H9 (cell line): ENCODE measurements around the gene NFAM1. TPM values are rescaled to one million over a fixed set of nuclear protein-coding genes. Genes with fewer than 3 reads are reported as not detected.
A peak's percentile ranks its signal among the peaks of the same experiment; 100 is the strongest.

ENCODE experiments used
- DNase-seq: peaks from one replicate; pipeline ENCODE4 v3.0.0-alpha.2; 2017
- H2AFZ ChIP-seq: one replicate; pipeline ENCODE4 v1.6.1; 2013; ENCODE audit warnings: mild to moderate bottlenecking, low read length, control low read depth, moderate library complexity
- H2AK5ac ChIP-seq: 2 replicates; pipeline ENCODE4 v1.6.1; 2013; ENCODE audit warnings: low read length, control low read depth, mixed read lengths; ENCODE audit not compliant: insufficient read length
- H2BK120ac ChIP-seq: one replicate; pipeline ENCODE4 v1.6.1; 2013; ENCODE audit warnings: low read depth, mild to moderate bottlenecking, low read length, control low read depth, inconsistent platforms; ENCODE audit not compliant: poor library complexity, severe bottlenecking
- H2BK12ac ChIP-seq: 2 replicates; pipeline ENCODE4 v1.6.1; 2013; ENCODE audit warnings: low read length, control low read depth, mixed read lengths, low read depth; ENCODE audit not compliant: insufficient read length
- H2BK15ac ChIP-seq: 2 replicates; pipeline ENCODE4 v1.6.1; 2013; ENCODE audit warnings: low read depth, low read length, control low read depth
- H2BK20ac ChIP-seq: one replicate; pipeline ENCODE4 v1.6.1; 2013; ENCODE audit warnings: low read depth, mild to moderate bottlenecking, low read length, control low read depth, inconsistent platforms; ENCODE audit not compliant: poor library complexity, severe bottlenecking
- H2BK5ac ChIP-seq: 2 replicates; pipeline ENCODE4 v1.6.1; 2013; ENCODE audit warnings: low read length, control low read depth, mixed read lengths; ENCODE audit not compliant: insufficient read length
- H3K14ac ChIP-seq: 2 replicates; pipeline ENCODE4 v1.6.1; 2013; ENCODE audit warnings: low read length, control low read depth; ENCODE audit not compliant: insufficient read depth
- H3K18ac ChIP-seq: 2 replicates; pipeline ENCODE4 v1.6.1; 2013; ENCODE audit warnings: low read depth, mild to moderate bottlenecking, mixed read lengths, low read length, control low read depth; ENCODE audit not compliant: insufficient read length
- H3K23ac ChIP-seq: 2 replicates; pipeline ENCODE4 v1.6.1; 2013; ENCODE audit warnings: low read length, control low read depth, mixed read lengths, low read depth; ENCODE audit not compliant: insufficient read length
- H3K23me2 ChIP-seq: 2 replicates; pipeline ENCODE4 v1.6.1; 2013; ENCODE audit warnings: low read depth, mild to moderate bottlenecking, mixed read lengths, low read length, control low read depth; ENCODE audit not compliant: insufficient read length, poor library complexity, severe bottlenecking
- H3K27ac ChIP-seq: 2 replicates; pipeline ENCODE4 v1.5.1; 2013; ENCODE audit warnings: low read length, control low read depth, mixed read lengths, low read depth; ENCODE audit not compliant: insufficient read length
- H3K27me3 ChIP-seq: 2 replicates; pipeline ENCODE4 v1.6.1; 2013; ENCODE audit warnings: low read length, control low read depth, inconsistent platforms; ENCODE audit not compliant: insufficient read depth
- H3K4ac ChIP-seq: 2 replicates; pipeline ENCODE4 v1.6.1; 2013; ENCODE audit warnings: low read depth, mild to moderate bottlenecking, control low read depth, inconsistent platforms, low read length, moderate library complexity
- H3K4me1 ChIP-seq: 2 replicates; pipeline ENCODE4 v1.6.1; 2013; ENCODE audit warnings: low read length, control low read depth, inconsistent platforms; ENCODE audit not compliant: insufficient read depth
- H3K4me2 ChIP-seq: 2 replicates; pipeline ENCODE4 v1.6.1; 2013; ENCODE audit warnings: low read length, control low read depth, mixed read lengths; ENCODE audit not compliant: insufficient read length, insufficient read depth
- H3K56ac ChIP-seq: 2 replicates; pipeline ENCODE4 v1.6.1; 2013; ENCODE audit warnings: low read depth, mild to moderate bottlenecking, mixed read lengths, low read length, control low read depth; ENCODE audit not compliant: insufficient read length
- H3K79me1 ChIP-seq: 2 replicates; pipeline ENCODE4 v1.6.1; 2013; ENCODE audit warnings: low read depth, mild to moderate bottlenecking, moderate library complexity, low read length, control low read depth, inconsistent platforms; ENCODE audit not compliant: insufficient read depth, poor library complexity, severe bottlenecking
- H3K79me2 ChIP-seq: 2 replicates; pipeline ENCODE4 v1.6.1; 2013; ENCODE audit warnings: low read length, control low read depth, inconsistent platforms; ENCODE audit not compliant: insufficient read depth
- H3K9ac ChIP-seq: 2 replicates; pipeline ENCODE4 v1.6.1; 2013; ENCODE audit warnings: low read length, control low read depth, mixed read lengths; ENCODE audit not compliant: insufficient read length; ENCODE audit errors: extremely low read depth
- H3K9me3 ChIP-seq: one replicate; pipeline ENCODE4 v1.6.1; 2013; ENCODE audit warnings: low read depth, low read length, inconsistent platforms; ENCODE audit not compliant: control insufficient read depth
- H3T11ph ChIP-seq: one replicate; pipeline ENCODE4 v1.6.1; 2013; ENCODE audit warnings: mild to moderate bottlenecking, low read length, control low read depth, inconsistent platforms
- H4K20me1 ChIP-seq: one replicate; pipeline ENCODE4 v1.6.1; 2013; ENCODE audit not compliant: control insufficient read depth, insufficient read length, insufficient read depth
- H4K5ac ChIP-seq: 2 replicates; pipeline ENCODE4 v1.6.1; 2013; ENCODE audit warnings: low read depth, mild to moderate bottlenecking, mixed read lengths, low read length, control low read depth; ENCODE audit not compliant: insufficient read length
- H4K8ac ChIP-seq: replicated peaks from 2 replicates; pipeline ENCODE4 v1.6.1; 2013; ENCODE audit warnings: low read length, control low read depth, mixed read lengths, low read depth; ENCODE audit not compliant: insufficient read length
- H4K91ac ChIP-seq: 2 replicates; pipeline ENCODE4 v1.6.1; 2013; ENCODE audit warnings: low read depth, mild to moderate bottlenecking, moderate library complexity, mixed read lengths, low read length, control low read depth; ENCODE audit not compliant: insufficient read length
- H3K27ac Mint-ChIP-seq, 3 experiments: 2 replicates in 2 of 3; 3 replicates in 1 of 3; pipeline ENCODE4 v1.8.0; 2020 to 2021; ENCODE audit warnings: mixed read lengths in 3 of 3, mild to moderate bottlenecking in 1 of 3, moderate library complexity in 1 of 3
- H3K27me3 Mint-ChIP-seq: 2 replicates; pipeline ENCODE4 v1.8.0; 2021; ENCODE audit warnings: low read depth, mild to moderate bottlenecking, moderate library complexity, mixed read lengths
- H3K36me3 Mint-ChIP-seq, 3 experiments: 2 replicates in 2 of 3; 3 replicates in 1 of 3; pipeline ENCODE4 v1.8.0; 2020 to 2021; ENCODE audit warnings: low read depth in 3 of 3, mixed read lengths in 3 of 3; ENCODE audit not compliant: insufficient read depth in 1 of 3
- H3K4me1 Mint-ChIP-seq, 2 experiments: 2 replicates each; pipeline ENCODE4 v1.8.0; 2020; ENCODE audit warnings: mixed read lengths in 2 of 2
- H3K4me3 Mint-ChIP-seq, 2 experiments: 2 replicates in 1 of 2; 3 replicates in 1 of 2; pipeline ENCODE4 v1.8.0; 2020 to 2021; ENCODE audit warnings: mild to moderate bottlenecking in 2 of 2, mixed read lengths in 2 of 2, moderate library complexity in 1 of 2
- H3K9me3 Mint-ChIP-seq, 2 experiments: 2 replicates in 1 of 2; 3 replicates in 1 of 2; pipeline ENCODE4 v1.8.0; 2020; ENCODE audit warnings: mild to moderate bottlenecking in 2 of 2, mixed read lengths in 2 of 2, moderate library complexity in 1 of 2
- CTCF ChIP-seq: fragments of 200-600 bp; sonication (generic); conservative IDR thresholded peaks from 3 replicates; pipeline ENCODE4 v1.8.0; 2021; ENCODE audit warnings: antibody characterized with exemption, mild to moderate bottlenecking
- WGBS: extraction: QIAGEN DNeasy Blood & Tissue Kit; methylation state at CpG from one replicate; pipeline ENCODE4 v1.1.7; 2013; ENCODE audit warnings: missing lambda C conversion rate, low lambda C conversion rate, mixed read lengths; ENCODE audit not compliant: insufficient read length; ENCODE audit errors: extremely low coverage; 5-methylcytosine and 5-hydroxymethylcytosine counted together
- total RNA-seq: library from RNA; stranded (reverse); gene quantifications from 2 replicates; pipeline ENCODE4 v1.2.1, GENCODE V29; 2021

NFAM1 gene
- total RNA-seq, 1 experiment from 2014 or later: 0.68 TPM

DNA sequence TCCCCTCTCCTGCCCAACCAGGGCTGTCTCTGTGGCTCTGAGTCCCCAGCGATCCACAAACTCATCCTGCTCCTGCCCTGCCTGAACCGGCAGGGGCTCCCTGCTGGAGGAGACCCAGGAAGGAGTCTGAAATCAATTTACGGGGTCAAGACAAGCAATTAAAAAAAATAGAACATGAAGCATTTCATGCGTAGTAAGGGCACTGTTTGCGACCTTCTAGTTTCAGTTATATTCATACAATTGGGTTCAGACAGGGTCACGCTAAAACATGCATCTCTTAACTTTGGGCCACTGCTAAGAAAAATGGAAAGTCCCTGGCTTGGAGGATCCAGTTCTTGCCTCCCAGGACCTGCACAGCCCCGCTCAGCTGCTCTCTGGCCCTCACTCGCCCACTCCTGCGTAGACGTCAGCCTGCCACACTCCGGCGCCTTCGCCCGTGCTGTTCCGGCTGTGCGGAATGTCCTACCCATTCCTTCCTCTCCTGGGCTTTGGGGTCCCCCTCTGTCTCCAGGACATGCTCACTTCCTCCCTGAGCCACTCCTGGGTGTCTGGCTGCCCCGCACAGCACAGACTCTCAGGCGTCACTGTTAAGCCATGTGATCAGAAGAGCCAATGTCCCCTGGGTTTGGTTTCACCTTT lies 12.8 kb downstream of the NFAM1 start:
- H2BK12ac ChIP-seq: no peak overlapping the region
- H2AK5ac ChIP-seq: no peak overlapping the region
- H2BK120ac ChIP-seq: no peak overlapping the region
- WGBS: no CpG with 5 or more reads among the region's 18 CpGs
- no peak overlapping the region for H3K14ac ChIP-seq
- no peaks in the 10 kb centered on the region for H3K9me3 ChIP-seq
- no peak overlapping the region for H4K8ac ChIP-seq
- H3K9ac ChIP-seq: no peak overlapping the region
- no peaks in the 10 kb centered on the region for H4K20me1 ChIP-seq
- H3T11ph ChIP-seq: no peak overlapping the region
- Mint-ChIP-seq H3K27ac (peak overlapping the region in 1 of 3 experiments; percentile 81; a peak in 2 of 7 replicates), H3K4me1 (peaks cover 17 to 34% of the 10 kb centered on the region in 2 experiments), H3K9me3 (no peaks in the 10 kb centered on the region; a peak in 1 of 5 replicates), H3K27me3 (peaks cover 38% of the 10 kb centered on the region), H3K36me3 (no peaks in the 10 kb centered on the region), H3K4me3 (no peak overlapping the region)
- H3K4me2 ChIP-seq: no peak overlapping the region
- H3K23me2 ChIP-seq: no peaks in the 10 kb centered on the region
- no peak overlapping the region for H2BK20ac ChIP-seq
- H4K91ac ChIP-seq: no peak overlapping the region
- H3K23ac ChIP-seq: no peak overlapping the region
- TF ChIP-seq CTCF: no peak
- H2BK5ac ChIP-seq: no peak overlapping the region
- H3K79me2 ChIP-seq: no peaks in the 10 kb centered on the region
- no peak overlapping the region for H3K27ac ChIP-seq
- H3K79me1 ChIP-seq: no peaks in the 10 kb centered on the region
- no peak overlapping the region for H2BK15ac ChIP-seq
- DNase-seq: no peak
- H3K56ac ChIP-seq: no peak overlapping the region
- H2AFZ ChIP-seq: no peak overlapping the region
- H3K4ac ChIP-seq: no peak overlapping the region
- H3K27me3 ChIP-seq: no peaks in the 10 kb centered on the region
- H4K5ac ChIP-seq: no peak overlapping the region
- H3K4me1 ChIP-seq: no peaks in the 10 kb centered on the region
- no peak overlapping the region for H3K18ac ChIP-seq
